GM18858 (cell line): ENCODE measurements around the gene MPL.

Experiments
- ATAC-seq: cut with Tn5 transposase; IDR thresholded peaks from one replicate; pipeline ENCODE4 v1.9.1; 2021; ENCODE audit not compliant: unreplicated experiment

MPL gene

DNA sequence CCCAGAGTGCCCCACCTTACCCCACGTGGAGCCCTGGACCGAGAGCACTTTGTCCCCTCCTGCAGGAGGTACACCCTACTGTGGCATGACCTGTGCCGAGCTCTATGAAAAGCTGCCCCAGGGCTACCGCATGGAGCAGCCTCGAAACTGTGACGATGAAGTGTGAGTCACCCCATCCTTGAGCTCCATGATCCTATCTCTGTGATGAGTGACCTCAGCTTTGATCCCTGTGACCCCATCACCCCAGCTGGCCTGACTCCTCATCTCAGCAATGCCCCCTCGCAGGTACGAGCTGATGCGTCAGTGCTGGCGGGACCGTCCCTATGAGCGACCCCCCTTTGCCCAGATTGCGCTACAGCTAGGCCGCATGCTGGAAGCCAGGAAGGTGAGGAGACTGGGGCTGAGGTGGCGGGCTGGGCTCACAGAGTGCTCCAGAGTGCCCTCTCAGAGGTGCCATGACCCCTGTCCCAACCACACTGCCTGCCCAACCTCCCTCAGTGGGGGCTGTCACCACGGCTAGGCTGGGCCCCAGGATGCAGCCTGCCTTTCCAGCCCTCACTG, 16.2 kb upstream of the MPL start:
- no peak for ATAC-seq

DNA sequence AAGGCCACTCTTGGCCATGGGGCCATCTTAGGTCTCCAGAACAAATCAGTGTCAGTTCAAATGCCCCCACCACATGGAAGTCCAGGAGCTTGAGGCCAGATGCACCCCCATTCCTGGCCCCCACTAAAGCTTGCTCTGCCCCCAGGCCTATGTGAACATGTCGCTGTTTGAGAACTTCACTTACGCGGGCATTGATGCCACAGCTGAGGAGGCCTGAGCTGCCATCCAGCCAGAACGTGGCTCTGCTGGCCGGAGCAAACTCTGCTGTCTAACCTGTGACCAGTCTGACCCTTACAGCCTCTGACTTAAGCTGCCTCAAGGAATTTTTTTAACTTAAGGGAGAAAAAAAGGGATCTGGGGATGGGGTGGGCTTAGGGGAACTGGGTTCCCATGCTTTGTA, 15.1 kb upstream of the MPL start:
- ATAC-seq: no peak

- no peak for ATAC-seq
Measured at GRCh38 chr1:43324810-43325209, 12.8 kb upstream of the MPL start.

DNA sequence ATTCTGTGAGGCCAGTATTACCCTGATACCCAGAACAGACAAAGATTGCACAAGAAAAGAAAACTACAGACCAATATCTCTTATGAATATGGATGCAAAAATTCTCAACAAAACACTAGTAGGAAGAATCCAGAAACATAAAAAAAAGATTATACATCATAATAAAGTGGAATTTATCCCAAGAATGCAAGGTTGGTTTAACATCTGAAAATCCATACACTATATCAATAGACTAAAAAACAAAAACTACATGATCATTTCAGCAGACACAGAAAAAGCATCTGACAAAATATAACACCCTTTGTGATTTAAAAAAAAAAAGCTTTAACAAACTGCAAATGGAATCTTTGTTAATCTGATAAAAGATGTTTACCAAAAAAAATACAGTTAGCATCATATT, 12.2 kb upstream of the MPL start:
- no peak for ATAC-seq

DNA sequence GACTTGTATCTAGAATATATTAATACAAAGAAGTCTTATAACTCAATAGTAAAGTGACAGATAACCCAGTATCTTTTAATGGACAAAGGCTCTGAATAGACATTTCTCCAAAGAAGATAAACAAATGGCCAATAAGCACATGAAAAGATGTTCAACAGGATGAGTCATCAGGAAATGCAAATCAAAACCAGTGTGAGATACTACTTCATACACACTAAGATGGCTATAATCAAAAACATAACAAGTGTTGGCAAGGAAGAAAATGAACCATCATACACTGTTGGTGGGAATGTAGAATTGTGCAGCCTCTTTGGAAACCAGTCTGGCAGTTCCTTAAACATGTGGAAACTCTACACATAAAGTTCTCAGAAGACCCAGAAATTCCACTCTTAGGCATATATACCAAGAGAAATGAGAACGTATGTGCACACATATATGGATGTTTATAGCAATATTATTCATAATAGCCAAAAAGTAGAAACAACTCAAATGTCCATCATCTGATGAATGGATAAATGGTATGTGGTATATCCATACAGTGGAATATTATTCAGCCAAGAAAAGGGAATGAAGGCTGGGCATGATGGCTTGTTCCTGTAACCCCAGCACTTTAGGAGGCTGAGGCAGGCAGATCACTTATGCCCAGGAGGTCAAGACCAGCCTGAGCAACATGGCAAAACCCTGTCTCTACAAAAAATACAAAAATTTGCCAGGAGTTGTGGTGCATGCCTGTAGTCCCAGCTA, 9.9 kb upstream of the MPL start:
- no peak for ATAC-seq

DNA sequence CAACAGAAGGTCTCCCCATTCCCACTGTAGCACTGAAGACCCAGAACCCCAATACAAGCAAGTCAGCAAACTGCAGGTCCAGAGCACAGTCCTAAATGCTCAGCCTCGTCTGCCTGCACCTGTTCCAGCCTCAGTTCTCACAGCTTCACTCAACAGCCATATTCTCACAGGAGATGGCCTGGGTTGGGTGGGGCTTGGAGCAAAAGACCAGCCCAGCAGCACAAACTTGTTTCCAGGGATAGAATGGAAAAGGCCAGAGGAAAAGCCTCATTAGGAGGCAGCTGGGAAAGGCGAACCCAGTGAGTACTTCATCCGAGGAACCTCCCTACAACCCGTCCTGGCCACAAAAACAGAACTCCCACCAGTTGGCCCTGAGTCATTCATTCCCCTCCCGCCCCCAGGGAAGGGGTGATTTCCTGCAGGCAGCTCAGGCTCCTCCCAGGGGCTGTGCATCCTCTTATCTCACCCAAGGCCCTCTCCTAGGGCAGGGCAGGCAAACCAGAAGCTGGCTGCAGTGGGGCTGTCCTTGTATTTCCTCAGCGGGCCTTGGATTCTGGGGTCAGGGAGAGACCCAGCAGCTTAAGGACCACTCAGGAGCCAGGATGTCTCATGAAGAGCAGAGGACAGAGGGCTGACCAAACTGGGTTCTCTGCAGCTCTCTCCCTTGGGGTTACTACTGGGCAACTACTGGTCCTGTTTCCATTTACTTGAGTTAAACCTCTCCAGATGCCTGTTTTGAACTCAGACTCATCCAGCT, 7.4 kb upstream of the MPL start:
- ATAC-seq: no peak

GRCh38 chr1:43331688-43332087, 5.9 kb upstream of the MPL start:
- no peak for ATAC-seq

DNA sequence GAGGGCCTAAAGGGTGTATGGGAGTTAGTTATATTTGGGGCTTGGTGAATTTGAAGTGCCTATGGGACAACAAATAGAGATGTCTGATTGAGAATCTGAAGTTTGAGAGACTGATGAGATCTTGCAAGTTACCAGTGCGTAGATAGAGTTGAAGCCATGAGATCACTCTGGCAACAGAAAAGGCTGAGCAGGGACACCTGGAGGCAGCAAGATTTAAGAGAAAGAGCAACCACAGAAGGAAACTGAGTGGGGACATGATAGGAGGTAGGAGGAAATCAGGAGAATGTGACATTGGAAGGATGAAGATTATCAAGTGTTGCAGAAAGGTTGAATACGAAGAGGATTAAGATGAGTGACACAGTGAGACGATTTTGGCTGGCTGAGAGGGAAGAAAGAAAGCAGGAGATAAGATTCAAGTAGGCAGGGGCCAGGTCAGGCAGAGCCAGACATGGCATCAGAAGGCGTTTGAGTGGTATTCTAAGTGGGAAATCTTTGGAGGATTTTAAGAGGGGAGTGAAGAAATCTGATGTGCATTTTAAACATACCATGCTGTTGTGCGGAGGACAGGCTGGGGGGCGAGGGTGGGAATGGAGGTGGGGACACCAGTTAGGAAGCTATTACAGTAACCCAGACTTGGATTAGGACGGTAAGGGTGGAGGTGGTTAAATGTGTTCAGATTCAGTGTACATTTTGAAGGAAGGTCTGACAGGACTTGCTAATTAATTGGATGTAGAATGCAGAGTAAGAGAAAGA, 3.0 kb upstream of the MPL start:
- ATAC-seq: no peak

DNA sequence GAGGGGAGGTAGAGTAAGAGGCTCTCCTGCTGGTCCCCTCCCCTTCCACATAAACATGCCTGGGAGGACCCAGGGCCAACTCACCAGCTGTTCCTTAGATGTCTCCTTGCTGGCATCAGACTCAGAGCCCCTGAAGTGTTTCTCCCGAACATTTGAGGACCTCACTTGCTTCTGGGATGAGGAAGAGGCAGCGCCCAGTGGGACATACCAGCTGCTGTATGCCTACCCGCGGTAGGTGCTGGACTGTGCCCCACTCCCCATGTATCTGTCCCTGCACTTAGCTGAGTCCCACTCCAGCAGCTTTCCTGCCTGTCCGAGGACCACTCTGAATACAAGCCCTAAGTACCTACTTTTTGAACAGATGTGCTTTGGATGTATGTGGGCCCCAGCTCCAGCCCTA, 383 bp downstream of the MPL start:
- ATAC-seq: no peak

DNA sequence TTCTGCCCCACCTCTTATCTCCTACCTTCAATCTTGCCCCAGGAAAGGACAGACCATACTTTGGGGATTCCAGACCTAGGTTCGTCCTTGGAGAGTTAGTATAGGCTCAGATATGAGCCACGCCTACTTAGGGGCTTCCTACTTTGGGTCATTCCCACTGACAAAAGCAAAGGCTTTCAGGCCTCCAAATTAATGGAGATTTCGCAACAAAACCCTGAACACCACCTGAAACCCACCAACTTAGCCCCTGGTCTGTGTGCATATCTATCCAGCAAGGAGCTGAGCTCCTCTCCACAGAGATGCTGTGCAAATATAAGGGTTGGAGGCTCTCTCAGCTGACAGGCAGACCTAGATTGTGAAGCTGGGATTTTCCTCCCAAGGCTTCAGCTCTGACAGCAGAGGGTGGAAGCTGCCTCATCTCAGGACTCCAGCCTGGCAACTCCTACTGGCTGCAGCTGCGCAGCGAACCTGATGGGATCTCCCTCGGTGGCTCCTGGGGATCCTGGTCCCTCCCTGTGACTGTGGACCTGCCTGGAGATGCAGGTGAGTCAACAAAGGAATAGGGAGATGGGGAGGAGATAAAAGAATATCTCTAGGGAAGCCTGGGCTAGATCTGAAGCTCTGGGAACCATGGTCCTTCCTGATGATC, 2.1 kb downstream of the MPL start:
- ATAC-seq: no peak

DNA sequence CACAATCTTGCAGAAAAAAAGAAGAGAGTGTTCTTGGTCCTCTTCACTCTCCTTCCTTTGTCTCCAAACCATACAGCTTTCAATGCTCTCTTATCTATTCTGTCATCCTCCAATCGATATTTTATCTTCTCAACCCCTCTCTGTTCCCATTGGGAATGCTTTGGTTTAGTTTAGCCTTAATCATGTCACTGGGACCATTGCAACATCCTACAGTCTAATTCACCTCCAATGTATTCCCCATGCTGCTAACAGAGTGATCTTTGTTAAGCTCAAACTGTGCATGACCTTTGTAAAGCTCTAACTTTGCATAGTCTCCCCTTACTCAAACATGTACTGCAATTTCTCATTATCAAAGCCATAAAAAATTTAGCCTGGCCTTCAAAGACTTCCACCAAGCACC, 2.9 kb downstream of the MPL start:
- ATAC-seq: no peak

DNA sequence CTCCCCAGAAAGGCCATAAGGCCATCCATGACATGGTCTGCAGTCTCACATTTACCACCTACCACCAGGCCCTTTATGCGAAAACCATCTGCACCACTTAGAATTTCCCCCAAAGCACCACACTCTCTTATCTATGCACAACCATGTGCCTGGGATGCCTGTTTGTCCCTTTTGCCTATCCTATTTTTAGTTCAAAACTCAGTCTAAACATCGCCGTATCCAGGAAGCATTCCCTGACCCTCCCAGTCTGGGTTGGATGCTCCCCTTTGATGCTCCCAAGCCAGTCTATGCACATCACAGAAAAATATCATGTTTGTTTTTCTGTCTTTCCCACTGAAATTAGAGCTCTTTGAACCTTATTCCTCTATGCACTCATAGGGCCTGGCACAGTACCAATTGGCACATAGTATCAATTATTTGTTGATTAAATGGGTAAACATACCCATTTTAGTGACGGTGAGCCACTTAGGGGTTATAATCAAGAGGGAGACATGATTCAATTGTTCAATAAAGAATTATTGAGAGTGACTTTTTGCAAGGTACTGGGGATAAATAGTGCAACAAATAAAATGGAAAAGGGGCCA, 6.7 kb downstream of the MPL start:
- ATAC-seq: no peak

GRCh38 chr1:43345120-43345519, 7.5 kb downstream of the MPL start:
- no peak for ATAC-seq

DNA sequence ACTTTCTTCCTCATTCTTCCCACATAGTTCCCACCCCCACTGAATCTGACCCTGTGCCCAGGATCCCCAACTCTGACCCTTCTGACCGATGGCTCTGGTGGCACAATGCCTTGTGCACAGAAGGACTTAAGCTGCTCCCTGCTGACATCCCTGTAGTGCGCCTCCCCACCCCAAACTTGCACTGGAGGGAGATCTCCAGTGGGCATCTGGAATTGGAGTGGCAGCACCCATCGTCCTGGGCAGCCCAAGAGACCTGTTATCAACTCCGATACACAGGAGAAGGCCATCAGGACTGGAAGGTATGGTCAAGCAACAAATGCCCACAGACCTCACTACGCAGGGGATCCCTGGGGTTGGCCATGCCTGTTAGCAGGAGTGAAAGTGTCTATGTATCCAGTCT, 9.0 kb downstream of the MPL start:
- ATAC-seq: no peak

- no peak for ATAC-seq
Measured at GRCh38 chr1:43348343-43348808, 10.8 kb downstream of the MPL start.

GRCh38 chr1:43348809-43349593, 11.4 kb downstream of the MPL start:
- no peak for ATAC-seq

- ATAC-seq: no peak
Measured at GRCh38 chr1:43349594-43350306, 12.1 kb downstream of the MPL start.

GRCh38 chr1:43350976-43351375, 13.4 kb downstream of the MPL start:
- ATAC-seq: no peak
